ENCODE measurements around the gene TLCD3A.
A peak's percentile ranks its signal among the peaks of the same experiment; 100 is the strongest.

TLCD3A gene

GRCh38 chr17:751269-752001 lies 19.0 kb downstream of the TLCD3A start:
- no peaks in the 10 kb centered on the region for H3K27me3 ChIP-seq (ENCODE audit: insufficient read depth, low read length, poor library complexity, severe bottlenecking)
- peaks cover 27% of the 10 kb centered on the region for H3K4me1 ChIP-seq (ENCODE audit: insufficient read depth, low read length, poor library complexity, severe bottlenecking)
- peak overlapping the region; percentile 94 for H3K4me2 ChIP-seq (ENCODE audit: low read depth, low read length, poor library complexity, severe bottlenecking)
- H3K36me3 ChIP-seq (ENCODE audit: insufficient read depth, low read length) = peaks cover 16% of the 10 kb centered on the region; the same call in 1 of the 2 replicates
- peaks cover 35% of the 10 kb centered on the region for H3K79me2 ChIP-seq (ENCODE audit: insufficient read depth, low read length)
- peaks cover 6% of the 10 kb centered on the region for H4K20me1 ChIP-seq (ENCODE audit: insufficient read depth, low read length, poor library complexity, severe bottlenecking)
- peak overlapping the region; percentile 94 for H2AFZ ChIP-seq (ENCODE audit: low read length)
- H3K4me3 ChIP-seq (ENCODE audit: low read length, poor library complexity, severe bottlenecking) = peak overlapping the region; percentile 79
- H3F3A ChIP-seq (ENCODE audit: low read depth) = peaks cover 12% of the 10 kb centered on the region
- no peaks in the 10 kb centered on the region for H3K9me2 ChIP-seq (replicated peaks; ENCODE audit: low read depth, low read length)
- H3K9ac ChIP-seq (ENCODE audit: low read depth, low read length, poor library complexity, severe bottlenecking) = peak overlapping the region; percentile 86
- H3K9me3 ChIP-seq (ENCODE audit: insufficient read depth, low read depth, low read length) = no peaks in the 10 kb centered on the region
- TF ChIP-seq CTCF (conservative IDR thresholded peaks at IDR 0.05; ENCODE audit: low read length) = no peak
- no peak for TF ChIP-seq EZH2phosphoT487 (IDR thresholded peaks at IDR 0.05; ENCODE audit: borderline replicate concordance)

GRCh38 chr17:752002-752619 lies 19.7 kb downstream of the TLCD3A start, which contains the start of gene GEMIN4:
GEMIN4 (minus strand) TSS chr17:752264; CDS start chr17:752142, 122 bp downstream.
- peak within 1 kb of the TSS; percentile 79 for H3K4me3 ChIP-seq (ENCODE audit: low read length, poor library complexity, severe bottlenecking)
- peak within 1 kb of the TSS; percentile 86 for H3K9ac ChIP-seq (ENCODE audit: low read depth, low read length, poor library complexity, severe bottlenecking)
- H3F3A ChIP-seq (ENCODE audit: low read depth) = peaks cover 12% of the 10 kb centered on the region
- peak within 1 kb of the TSS; percentile 94 for H3K4me2 ChIP-seq (ENCODE audit: low read depth, low read length, poor library complexity, severe bottlenecking)
- no peaks in the 10 kb centered on the region for H3K27me3 ChIP-seq (ENCODE audit: insufficient read depth, low read length, poor library complexity, severe bottlenecking)
- H3K4me1 ChIP-seq (ENCODE audit: insufficient read depth, low read length, poor library complexity, severe bottlenecking) = peaks cover 27% of the 10 kb centered on the region
- peaks cover 11% of the 10 kb centered on the region; the same call in 1 of the 2 replicates for H3K36me3 ChIP-seq (ENCODE audit: insufficient read depth, low read length)
- TF ChIP-seq CTCF (conservative IDR thresholded peaks at IDR 0.05; ENCODE audit: low read length) (peak; percentile 78), EZH2phosphoT487 (IDR thresholded peaks at IDR 0.05; ENCODE audit: borderline replicate concordance) (no peak)
- peaks cover 6% of the 10 kb centered on the region for H4K20me1 ChIP-seq (ENCODE audit: insufficient read depth, low read length, poor library complexity, severe bottlenecking)
- no peaks in the 10 kb centered on the region for H3K9me3 ChIP-seq (ENCODE audit: insufficient read depth, low read depth, low read length)
- H2AFZ ChIP-seq (ENCODE audit: low read length) = peak within 1 kb of the TSS; percentile 94
- H3K9me2 ChIP-seq (replicated peaks; ENCODE audit: low read depth, low read length) = no peaks in the 10 kb centered on the region
- peaks cover 35% of the 10 kb centered on the region for H3K79me2 ChIP-seq (ENCODE audit: insufficient read depth, low read length)

- H3F3A ChIP-seq (ENCODE audit: low read depth) = peaks cover 12% of the 10 kb centered on the region
- H3K27me3 ChIP-seq (ENCODE audit: insufficient read depth, low read length, poor library complexity, severe bottlenecking) = no peaks in the 10 kb centered on the region
- peaks cover 6% of the 10 kb centered on the region for H4K20me1 ChIP-seq (ENCODE audit: insufficient read depth, low read length, poor library complexity, severe bottlenecking)
- TF ChIP-seq EZH2phosphoT487 (IDR thresholded peaks at IDR 0.05; ENCODE audit: borderline replicate concordance) (no peak), CTCF (conservative IDR thresholded peaks at IDR 0.05; ENCODE audit: low read length) (no peak)
- H3K36me3 ChIP-seq (ENCODE audit: insufficient read depth, low read length) = peaks cover 5% of the 10 kb centered on the region; the same call in 1 of the 2 replicates
- H3K4me2 ChIP-seq (ENCODE audit: low read depth, low read length, poor library complexity, severe bottlenecking) = peak overlapping the region; percentile 71
- H3K4me1 ChIP-seq (ENCODE audit: insufficient read depth, low read length, poor library complexity, severe bottlenecking) = peaks cover 27% of the 10 kb centered on the region
- no peaks in the 10 kb centered on the region for H3K9me2 ChIP-seq (replicated peaks; ENCODE audit: low read depth, low read length)
- H3K9ac ChIP-seq (ENCODE audit: low read depth, low read length, poor library complexity, severe bottlenecking) = peak overlapping the region; percentile 86
- no peaks in the 10 kb centered on the region for H3K9me3 ChIP-seq (ENCODE audit: insufficient read depth, low read depth, low read length)
- H3K4me3 ChIP-seq (ENCODE audit: low read length, poor library complexity, severe bottlenecking) = peak overlapping the region; percentile 79
- H3K79me2 ChIP-seq (ENCODE audit: insufficient read depth, low read length) = peaks cover 31% of the 10 kb centered on the region
- peak overlapping the region; percentile 94 for H2AFZ ChIP-seq (ENCODE audit: low read length)
Measured at GRCh38 chr17:752620-753219, 20.3 kb downstream of the TLCD3A start.

Data from Loucy (cell line).